GM21825 (cell line): ENCODE data around the gene HMGXB3.

ENCODE experiments used
- ATAC-seq: cut with Tn5 transposase; IDR thresholded peaks from one replicate; pipeline ENCODE4 v1.9.1; 2021; ENCODE audit warnings: mild to moderate bottlenecking, moderate library complexity; ENCODE audit not compliant: unreplicated experiment

The HMGXB3 gene

DNA sequence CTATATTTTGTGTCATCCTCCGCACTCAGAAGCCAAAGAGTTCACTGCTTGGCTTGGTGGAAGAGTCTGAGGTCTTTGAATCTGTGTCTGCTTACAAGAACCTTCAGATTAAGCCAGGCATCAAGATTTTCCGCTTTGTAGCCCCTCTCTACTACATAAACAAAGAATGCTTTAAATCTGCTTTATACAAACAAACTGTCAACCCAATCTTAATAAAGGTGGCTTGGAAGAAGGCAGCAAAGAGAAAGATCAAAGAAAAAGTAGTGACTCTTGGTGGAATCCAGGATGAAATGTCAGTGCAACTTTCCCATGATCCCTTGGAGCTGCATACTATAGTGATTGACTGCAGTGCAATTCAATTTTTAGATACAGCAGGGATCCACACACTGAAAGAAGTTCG lies 19.3 kb upstream of the HMGXB3 start:
- ATAC-seq = no peak

DNA sequence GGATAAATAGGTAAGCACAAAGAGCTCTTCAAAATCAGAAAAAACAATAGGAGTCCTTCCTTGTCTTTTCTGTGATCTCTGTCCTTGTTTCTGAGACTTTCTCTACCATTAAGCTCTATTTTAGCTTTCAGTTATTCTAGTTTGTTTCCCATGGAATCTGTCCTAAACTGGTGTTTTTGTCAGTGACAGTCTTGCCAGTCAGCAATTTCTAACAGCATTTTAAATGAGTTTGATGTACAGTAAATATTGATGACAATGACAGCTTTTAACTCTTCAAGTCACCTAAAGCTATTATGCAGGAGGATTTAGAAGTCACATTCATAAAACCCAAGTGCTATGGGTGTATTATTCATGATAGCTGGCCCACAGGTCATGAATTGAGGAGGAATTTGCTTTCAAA lies 18.0 kb upstream of the HMGXB3 start:
- ATAC-seq = no peak

DNA sequence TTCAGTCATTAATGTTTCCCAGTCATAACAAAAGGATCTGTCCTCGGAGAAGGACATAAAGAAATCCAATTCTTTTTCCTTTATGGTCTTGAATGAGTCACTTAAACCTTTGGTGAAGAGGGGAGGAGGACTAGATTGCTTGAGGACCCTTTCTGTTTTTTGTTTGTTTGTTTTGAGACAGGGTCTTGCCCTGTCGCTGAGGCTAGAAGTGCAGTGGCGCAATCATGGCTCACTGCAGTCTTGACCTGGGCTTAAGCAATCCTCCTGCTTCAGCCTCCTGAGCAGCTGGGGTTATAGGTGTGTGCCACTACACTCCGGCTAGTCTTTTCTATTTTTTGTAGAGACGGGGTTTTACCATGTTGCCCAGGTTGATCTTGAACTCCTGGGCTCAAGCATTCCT lies 12.4 kb upstream of the HMGXB3 start:
- ATAC-seq = no peak

DNA sequence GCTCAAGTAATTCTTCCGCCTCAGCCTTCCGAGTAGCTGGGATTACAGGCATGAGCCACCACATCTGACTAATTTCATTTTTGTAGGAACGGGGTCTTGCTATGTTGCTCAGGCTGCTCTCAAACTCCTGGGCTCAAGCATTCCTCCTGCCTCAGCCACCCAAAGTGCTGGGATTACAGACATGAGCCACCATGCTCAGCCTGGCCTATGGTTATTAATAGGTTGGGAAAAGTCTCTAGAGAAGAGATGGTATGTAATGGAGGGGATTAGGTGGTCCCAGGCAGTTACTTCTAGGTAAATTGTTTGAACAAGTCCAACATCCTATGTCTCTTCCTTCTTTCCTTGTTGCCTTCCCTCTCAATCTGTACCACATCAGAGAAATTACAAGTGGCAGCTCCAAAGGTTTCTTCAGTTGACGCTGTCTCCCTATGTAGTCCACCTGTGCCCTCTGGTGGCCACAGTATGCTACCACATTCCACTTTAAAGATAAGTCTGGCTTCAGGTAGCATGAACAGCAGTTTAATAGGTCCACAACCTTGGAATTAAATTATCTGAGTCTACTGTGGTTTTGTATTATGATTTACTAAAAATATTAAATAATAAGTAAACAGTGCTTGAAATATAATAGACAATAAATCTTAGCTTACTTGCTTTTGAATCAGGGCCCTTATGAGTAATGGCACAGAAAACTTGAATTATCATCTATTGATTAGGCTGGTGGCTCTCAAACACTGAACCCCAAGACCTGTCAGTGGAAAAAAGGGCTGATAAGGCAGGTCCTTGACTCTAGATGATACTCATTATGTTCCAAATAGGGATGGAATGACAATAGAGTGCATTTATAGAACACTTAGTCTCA lies 9.8 kb upstream of the HMGXB3 start:
- no peak for ATAC-seq

DNA sequence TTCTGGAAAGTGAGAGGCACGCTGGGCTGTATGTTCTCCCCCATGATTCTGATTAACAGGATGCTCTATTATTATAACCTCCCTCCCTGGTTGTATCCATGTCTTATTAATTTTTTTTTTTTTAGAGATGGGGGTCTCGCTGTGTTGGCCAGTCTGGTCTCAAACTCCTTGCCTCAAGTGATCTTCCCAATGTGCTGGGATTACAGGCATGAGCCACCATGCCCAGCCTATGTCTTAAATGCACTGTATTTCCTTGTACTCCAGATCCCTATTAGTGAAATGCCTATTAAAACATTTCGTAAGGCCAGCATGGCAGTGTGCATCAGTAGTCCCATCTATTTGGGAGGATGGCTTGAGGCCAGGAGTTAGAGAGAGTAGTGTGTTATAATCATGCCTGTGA lies 7.1 kb upstream of the HMGXB3 start:
- ATAC-seq = no peak

DNA sequence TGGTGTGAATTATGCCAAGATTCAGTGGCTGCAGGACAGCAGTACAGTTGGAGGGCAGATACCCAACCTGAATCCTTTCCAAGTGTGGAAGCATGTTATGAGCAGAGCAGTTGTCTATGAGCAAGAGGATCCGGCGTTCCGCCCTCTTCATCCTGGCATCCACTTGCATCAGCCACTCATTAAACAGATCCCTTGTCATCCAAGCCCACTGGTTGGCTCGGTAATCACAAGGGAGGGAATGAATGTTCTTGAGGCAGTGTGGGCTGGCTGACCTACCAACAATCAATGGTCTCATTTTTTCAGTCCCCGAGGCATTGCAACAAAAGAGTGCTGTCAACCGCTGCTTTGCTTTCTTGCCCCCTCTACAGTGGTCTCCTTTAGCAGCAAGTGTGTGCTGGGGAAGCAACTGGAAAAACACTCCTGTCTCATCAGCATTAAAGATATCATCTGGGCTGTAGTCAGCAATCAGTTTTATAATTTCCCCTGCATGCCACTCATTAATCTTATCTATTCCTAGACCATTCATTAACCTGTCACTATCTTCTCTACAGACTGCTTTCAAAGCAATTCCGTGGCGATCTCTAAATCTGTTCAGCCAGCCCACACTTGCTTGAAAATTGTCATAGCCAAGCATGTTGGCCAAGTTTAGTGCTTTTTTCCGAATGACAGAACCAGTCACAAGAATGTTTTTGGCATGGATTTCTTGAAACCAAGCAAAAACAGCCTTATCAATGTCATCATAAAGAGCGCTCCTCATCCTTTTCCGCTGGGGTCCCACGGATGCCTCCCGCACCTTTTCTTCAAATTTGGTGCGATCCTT lies 4.9 kb upstream of the HMGXB3 start:
- ATAC-seq = no peak

DNA sequence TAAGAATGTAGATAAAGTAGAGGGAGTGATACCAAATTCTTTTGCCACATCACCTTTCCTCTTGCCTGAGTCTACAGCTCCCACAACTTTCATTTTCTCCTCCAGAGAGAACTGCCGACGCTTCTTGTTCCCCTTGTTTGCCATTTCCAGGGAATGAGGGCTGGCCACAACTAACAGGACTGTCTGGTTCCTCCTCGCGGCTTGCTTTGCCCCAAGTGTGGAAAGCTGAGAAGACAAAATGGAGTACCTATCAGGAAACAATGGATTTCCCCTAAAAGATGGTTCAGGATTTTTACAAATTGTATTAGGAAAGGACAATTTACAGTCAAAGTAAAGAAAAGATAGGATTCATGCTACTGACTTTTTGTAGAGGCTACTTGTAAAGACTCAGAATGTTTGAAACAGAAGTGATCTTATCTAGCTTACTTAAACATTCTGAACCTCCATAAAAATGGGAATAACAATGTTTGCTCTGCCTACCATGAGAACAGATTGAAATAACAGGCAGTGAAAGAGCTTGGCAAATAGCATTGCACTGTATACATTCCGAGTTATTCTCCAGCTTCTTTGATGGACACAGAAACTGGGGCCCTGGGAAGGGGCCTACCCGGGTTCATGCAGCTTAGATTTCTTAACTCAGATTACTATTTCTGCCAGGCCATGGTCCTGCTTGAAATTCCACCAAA lies 4.2 kb upstream of the HMGXB3 start:
- no peak for ATAC-seq

DNA sequence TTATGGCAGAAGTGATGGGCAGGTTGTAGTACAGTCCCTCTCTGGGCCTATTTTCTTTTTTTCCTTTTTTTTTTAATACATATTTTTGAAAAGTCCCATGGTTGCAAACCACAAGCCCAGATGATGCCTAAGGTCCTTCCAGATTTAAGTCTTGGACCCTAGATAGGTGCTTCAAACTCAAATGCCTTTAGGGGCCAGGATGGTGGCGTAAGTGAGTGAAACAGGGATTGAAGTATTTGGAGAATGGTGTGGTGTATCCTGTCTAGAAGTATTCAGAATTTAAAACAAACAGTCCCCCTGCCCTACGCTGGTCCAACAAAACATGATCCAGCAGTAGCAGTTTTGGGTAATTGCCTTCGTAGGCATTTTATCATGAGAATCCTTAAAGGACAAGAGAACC lies 2.3 kb upstream of the HMGXB3 start:
- no peak for ATAC-seq

DNA sequence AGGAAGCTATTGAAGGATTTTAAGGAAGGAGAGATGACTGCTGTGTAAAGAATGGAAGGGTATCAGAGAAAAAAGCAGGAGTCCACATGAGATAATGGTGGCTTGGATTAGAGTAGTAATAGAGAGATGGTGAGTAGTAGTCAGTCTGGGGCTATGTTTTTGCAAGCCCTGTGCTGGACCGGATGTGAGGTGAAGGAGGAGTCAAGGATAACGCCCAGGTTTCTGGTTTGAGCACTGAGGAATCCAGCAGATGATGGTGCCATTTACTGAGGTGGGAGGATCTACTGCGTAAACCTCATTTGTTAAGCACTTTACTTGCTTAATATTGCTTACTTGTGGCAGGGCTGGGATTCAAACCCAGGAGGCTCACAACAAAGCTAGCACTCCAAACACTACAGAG lies 1.2 kb upstream of the HMGXB3 start:
- ATAC-seq = no peak

DNA sequence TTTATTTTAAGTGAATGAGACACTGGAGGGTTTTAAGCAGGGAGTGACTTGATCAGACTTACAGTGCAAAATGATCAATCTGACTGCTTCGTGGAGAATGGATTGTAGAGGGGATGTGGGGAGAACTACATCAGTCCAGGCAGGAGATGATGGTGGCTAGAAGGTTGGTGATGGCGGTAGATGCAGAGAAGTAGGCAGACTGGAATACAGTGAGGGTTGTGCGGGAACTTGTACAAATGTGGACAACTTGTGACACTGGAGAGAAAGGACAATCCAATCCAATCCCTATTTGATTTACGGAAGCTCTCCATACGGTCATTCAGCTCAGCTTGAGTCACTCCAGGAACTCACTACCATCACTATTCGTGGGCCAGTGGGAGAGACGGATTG lies 678 bp upstream of the HMGXB3 start:
- no peak for ATAC-seq

DNA sequence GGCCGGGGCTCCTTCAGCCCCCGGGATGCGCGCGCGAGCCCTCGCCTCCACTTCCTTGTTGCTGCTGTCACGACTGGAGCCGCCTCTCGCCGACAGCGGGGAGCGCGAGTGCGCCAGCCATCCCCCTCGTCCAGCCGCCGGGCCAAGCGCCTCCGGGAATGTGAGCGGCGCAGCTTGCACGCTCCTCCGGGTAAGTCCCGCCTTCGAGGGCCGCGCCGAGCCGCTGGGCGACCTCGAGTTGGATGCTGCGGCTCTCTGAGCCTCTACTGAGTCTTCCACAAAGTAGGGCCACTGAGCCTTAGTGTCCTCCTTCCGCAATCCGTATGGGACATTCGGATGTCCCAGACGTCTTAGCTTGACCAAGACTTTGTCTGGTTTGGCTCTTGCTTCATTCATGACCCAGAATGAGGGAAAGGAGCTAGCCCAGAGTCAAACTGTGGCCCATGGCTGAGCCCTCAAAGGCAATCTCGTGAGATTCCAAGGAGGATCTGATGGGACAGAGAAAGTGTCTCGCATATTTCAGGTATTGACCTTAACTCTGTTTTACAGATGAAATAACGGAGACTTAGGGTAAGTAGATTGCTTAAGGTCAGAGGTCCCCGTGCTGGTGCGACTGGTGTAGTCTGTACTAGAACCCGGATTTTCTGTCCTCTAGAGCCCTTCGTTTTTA lies 586 bp downstream of the HMGXB3 start:
- ATAC-seq = no peak

DNA sequence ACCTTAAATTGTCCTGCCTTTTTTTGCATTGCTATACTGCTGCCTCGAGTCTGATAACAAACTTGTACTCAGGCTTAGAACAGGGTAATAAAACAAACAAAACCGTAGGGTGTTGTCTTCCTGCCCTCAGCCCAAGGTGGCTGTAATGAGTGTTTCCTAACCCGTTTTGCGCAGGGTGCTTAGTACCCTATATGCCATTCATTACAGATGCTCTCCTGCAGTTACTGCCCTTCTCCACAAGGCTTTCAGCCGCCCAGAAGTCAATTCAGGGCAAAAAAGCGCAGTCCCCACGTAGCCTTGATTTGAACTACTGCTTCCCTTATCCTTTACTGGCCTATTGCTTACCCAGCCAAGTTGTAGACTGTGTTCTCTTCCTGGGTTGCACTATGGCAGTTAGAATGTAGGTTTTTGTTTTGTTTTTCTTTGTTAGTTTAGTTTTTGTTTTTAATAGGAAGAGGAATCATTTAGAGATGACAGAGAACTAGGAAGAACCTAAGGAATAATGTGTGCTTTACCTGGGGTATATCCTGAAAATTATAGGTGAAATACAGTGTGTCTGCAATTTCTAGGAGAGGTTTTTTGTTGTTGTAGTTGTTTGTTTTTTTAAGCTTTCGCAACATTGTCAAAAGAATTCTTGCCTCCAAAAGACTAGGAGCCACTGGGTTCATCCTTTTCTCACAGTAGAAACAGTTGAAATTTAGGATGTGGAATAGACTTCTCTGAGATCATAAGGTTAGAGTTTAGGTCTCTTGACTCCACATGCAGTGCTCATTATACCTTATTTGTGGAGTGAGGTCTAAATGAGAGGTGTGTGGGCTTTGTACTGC lies 1.3 kb downstream of the HMGXB3 start:
- ATAC-seq = peak; percentile 66

DNA sequence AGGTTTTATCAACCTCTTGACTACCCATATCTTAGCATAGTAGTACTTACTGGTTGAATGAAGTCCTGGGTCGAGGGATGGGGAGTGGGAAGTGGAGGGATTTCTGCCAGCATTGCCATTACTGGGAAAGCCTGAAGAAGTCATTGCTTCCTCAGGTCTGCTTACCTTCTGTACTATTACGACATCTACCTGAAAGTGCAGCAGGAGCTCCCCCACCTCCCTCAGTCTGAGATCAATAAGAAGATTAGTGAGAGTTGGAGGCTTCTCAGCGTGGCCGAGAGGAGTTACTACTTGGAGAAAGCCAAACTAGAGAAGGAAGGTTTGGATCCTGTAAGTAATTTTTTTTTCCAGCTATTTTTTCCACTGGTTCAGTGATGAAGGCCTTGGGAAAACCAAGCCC lies 5.8 kb downstream of the HMGXB3 start:
- no peak for ATAC-seq

DNA sequence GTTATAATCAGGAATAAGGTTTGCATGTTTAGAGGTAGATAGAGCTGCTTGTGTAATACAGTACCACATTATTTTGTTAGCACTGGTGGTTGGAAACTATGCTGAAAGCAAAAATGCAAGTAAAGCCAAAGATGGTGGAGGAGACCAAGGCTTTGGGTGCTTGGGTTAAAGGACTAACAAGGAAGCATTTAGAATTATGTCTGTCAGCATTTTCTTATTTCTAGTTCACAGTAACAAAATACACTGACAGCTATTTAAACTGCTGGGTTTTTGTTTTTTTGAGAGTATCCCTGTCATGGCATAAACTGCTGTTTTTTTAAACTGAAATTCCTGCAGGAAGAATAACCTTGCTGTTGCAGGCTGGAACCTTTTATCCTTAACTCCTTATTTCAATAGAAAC lies 6.5 kb downstream of the HMGXB3 start:
- no peak for ATAC-seq

DNA sequence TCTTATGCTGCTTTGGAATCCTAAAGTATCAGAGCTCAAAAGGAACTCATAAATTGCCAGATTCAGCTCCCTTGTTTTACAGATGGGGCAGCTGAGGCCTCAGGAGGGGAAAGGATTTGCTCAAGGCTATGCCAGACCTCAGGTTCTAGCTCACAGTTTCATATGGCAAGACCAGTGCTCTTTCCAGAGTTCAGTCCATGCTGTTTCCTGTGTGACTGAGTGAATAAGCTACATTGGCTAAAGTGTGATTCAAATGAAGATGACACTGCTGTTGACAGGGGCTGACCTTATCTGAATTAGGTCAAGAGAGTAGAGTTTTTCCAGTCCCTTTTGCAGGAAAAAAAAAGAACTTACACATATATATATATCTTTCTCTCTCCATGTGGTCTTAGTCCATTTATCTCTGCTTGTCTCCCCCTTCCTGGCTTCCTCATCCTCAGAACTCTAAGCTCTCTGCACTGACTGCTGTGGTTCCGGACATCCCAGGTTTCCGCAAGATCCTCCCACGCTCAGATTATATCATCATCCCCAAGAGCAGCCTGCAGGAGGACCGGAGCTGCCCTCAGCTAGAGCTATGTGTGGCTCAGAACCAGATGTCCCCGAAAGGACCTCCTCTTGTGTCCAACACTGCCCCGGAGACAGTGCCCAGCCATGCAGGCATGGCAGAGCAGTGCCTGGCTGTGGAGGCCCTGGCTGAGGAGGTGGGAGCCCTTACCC lies 9.3 kb downstream of the HMGXB3 start:
- ATAC-seq = no peak

DNA sequence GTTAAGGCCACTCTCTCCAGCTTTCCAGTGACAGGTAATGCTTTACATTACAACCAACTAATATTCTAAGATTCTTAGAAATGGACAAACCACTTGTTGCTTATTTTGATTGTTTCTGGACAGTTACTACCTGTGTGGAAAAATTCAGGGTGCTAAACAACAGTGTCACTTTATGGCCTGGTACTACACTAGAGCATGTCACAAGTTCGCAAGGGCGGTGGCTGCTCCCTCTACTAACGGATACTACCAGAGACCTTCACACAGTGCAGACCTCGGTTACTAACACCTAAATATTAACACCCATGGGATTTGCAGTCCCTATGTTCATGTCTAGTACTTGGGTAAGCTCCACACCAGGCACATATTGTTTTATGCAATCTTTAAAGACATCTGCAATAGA lies 13.4 kb downstream of the HMGXB3 start:
- ATAC-seq = no peak

DNA sequence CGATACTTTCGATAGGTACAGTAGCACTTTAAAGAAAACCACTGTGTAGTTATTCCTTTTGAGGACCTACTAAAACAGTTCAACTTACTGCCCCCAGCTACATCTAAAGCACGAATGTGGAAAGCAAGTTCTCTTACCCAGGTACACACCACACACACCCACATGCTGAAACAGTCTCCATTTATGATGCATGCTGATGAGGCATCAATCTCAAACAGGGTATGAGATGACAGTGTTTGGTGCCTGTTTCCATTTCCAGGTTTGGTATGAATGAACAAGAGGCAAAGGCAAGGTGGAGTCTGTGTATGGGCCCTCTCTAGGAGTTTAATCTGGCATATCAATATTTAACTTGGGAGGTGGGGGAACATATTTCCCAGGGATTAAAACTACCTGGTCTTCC lies 13.9 kb downstream of the HMGXB3 start:
- no peak for ATAC-seq

DNA sequence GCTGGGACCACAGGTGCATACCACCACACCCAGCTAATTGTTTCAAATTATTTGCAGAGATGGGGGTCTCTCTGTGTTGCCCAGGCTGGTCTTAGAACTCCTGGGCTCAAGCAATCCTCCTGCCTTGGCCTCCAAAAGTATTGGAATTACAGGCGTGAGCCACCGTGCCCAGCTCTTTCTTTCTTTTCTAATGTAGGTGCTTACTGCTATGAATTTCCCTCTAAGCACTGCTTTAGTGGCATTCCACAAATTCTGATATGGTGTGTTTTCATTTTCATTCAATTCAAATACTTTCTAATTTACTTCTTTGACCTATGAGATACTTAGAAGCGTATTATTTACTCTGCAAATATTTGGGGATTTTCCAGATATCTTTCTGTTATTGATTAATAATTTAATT lies 14.9 kb downstream of the HMGXB3 start:
- no peak for ATAC-seq

DNA sequence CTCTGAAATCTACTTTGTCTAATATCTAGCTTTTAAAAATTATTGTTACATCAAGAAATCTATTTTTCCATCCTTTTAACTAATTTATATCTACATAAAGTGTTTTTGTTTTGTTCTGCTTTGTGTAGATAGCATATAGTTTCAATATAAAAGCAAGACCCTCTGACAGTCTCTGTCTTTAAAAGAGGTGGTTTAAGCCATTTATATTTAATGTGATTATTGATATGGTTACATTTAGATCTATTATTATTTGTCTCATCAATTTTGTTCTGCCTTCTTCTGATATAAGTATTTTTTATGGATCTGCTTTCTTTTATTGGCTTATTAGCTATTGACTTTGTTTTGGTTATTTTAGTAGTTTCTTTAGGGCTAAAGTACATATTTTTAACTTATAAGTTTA lies 16.0 kb downstream of the HMGXB3 start:
- no peak for ATAC-seq
